ENCODE results near the gene PLXDC2. TPM values are rescaled to one million over a fixed set of nuclear protein-coding genes. Genes with fewer than 3 reads are reported as not detected.
"Not testable (repeated sequence)": the region's sequence is repeated elsewhere in the genome, so short reads cannot be mapped to it uniquely, and the experiment has no call there.

PLXDC2 gene
- polyA plus RNA-seq, 1 donor from 2014 or later = 0.18 TPM

GRCh38 chr10:20005638-20006037 is 189.4 kb downstream of the PLXDC2 start:
- Mint-ChIP-seq H3K27me3 (no peaks in the 10 kb centered on the region), H3K4me3 (no peak overlapping the region), H3K27ac (no peak overlapping the region), H3K4me1 (peaks cover 0 to 11% (median 4%) of the 10 kb centered on the region in 3 donors), H3K9me3 (peaks cover 2 to 3% (median 3%) of the 10 kb centered on the region in 3 donors), H3K36me3 (no peaks in the 10 kb centered on the region)

- H3K4me1 Mint-ChIP-seq = peaks cover 0 to 11% (median 4%) of the 10 kb centered on the region in 3 donors
- H3K9me3 Mint-ChIP-seq = peaks cover 2 to 3% (median 3%) of the 10 kb centered on the region in 3 donors
- H3K4me3 Mint-ChIP-seq = no peak overlapping the region
- H3K36me3 Mint-ChIP-seq = no peaks in the 10 kb centered on the region
- H3K27me3 Mint-ChIP-seq = no peaks in the 10 kb centered on the region
- no peak overlapping the region for H3K27ac Mint-ChIP-seq
Measured at GRCh38 chr10:20006169-20006870, 190.1 kb downstream of the PLXDC2 start.

- peaks cover 0 to 3% (median 2%) of the 10 kb centered on the region in 3 donors for H3K9me3 Mint-ChIP-seq
- peaks cover 0 to 11% (median 4%) of the 10 kb centered on the region in 3 donors for H3K4me1 Mint-ChIP-seq
- H3K36me3 Mint-ChIP-seq = no peaks in the 10 kb centered on the region
- H3K4me3 Mint-ChIP-seq = no peak overlapping the region
- no peaks in the 10 kb centered on the region for H3K27me3 Mint-ChIP-seq
- H3K27ac Mint-ChIP-seq = peak overlapping the region in 1 of 3 donors; percentile 74
Measured at GRCh38 chr10:20007426-20007825, 191.2 kb downstream of the PLXDC2 start.

- H3K27me3 Mint-ChIP-seq = no peaks in the 10 kb centered on the region
- peaks cover 0 to 9% (median 0%) of the 10 kb centered on the region in 3 donors for H3K9me3 Mint-ChIP-seq
- no peaks in the 10 kb centered on the region for H3K4me1 Mint-ChIP-seq
- H3K27ac Mint-ChIP-seq = no peak overlapping the region
- no peaks in the 10 kb centered on the region for H3K36me3 Mint-ChIP-seq
- H3K4me3 Mint-ChIP-seq = no peak overlapping the region
Measured at GRCh38 chr10:20013991-20014750, 197.9 kb downstream of the PLXDC2 start.

- H3K9me3 Mint-ChIP-seq = peaks cover 0 to 9% (median 2%) of the 10 kb centered on the region in 3 donors
- no peaks in the 10 kb centered on the region for H3K36me3 Mint-ChIP-seq
- no peaks in the 10 kb centered on the region for H3K4me1 Mint-ChIP-seq
- no peaks in the 10 kb centered on the region for H3K27me3 Mint-ChIP-seq
- H3K4me3 Mint-ChIP-seq = no peak overlapping the region
- H3K27ac Mint-ChIP-seq = no peak overlapping the region
Measured at GRCh38 chr10:20017961-20018360, 201.7 kb downstream of the PLXDC2 start.

GRCh38 chr10:20020677-20021076 is 204.4 kb downstream of the PLXDC2 start:
- no peaks in the 10 kb centered on the region for H3K4me1 Mint-ChIP-seq
- H3K36me3 Mint-ChIP-seq = no peaks in the 10 kb centered on the region
- H3K27ac Mint-ChIP-seq = no peak overlapping the region
- peaks cover 3 to 4% (median 4%) of the 10 kb centered on the region in 3 donors for H3K9me3 Mint-ChIP-seq
- H3K4me3 Mint-ChIP-seq = no peak overlapping the region
- no peaks in the 10 kb centered on the region for H3K27me3 Mint-ChIP-seq

- no peaks in the 10 kb centered on the region for H3K36me3 Mint-ChIP-seq
- H3K4me1 Mint-ChIP-seq = peaks cover 0 to 1% (median 0%) of the 10 kb centered on the region in 3 donors
- H3K27ac Mint-ChIP-seq = no peak overlapping the region
- H3K4me3 Mint-ChIP-seq = no peak overlapping the region
- H3K9me3 Mint-ChIP-seq = no peaks in the 10 kb centered on the region
- no peaks in the 10 kb centered on the region for H3K27me3 Mint-ChIP-seq
Measured at GRCh38 chr10:20029523-20029922, 213.3 kb downstream of the PLXDC2 start.

- Mint-ChIP-seq H3K9me3 (peaks cover 0 to 3% (median 3%) of the 10 kb centered on the region in 3 donors), H3K27me3 (no peaks in the 10 kb centered on the region), H3K4me3 (no peak overlapping the region), H3K36me3 (no peaks in the 10 kb centered on the region), H3K4me1 (peaks cover 0 to 1% (median 0%) of the 10 kb centered on the region in 3 donors), H3K27ac (no peak overlapping the region)
Measured at GRCh38 chr10:20033476-20033875, 217.2 kb downstream of the PLXDC2 start.

- H3K4me3 Mint-ChIP-seq = no peak overlapping the region
- H3K27me3 Mint-ChIP-seq = no peaks in the 10 kb centered on the region
- H3K9me3 Mint-ChIP-seq = peaks cover 0 to 3% (median 3%) of the 10 kb centered on the region in 3 donors
- H3K36me3 Mint-ChIP-seq = no peaks in the 10 kb centered on the region
- peaks cover 0 to 1% (median 0%) of the 10 kb centered on the region in 3 donors for H3K4me1 Mint-ChIP-seq
- H3K27ac Mint-ChIP-seq = no peak overlapping the region
Measured at GRCh38 chr10:20034732-20035131, 218.5 kb downstream of the PLXDC2 start.

GRCh38 chr10:20040012-20040411 is 223.8 kb downstream of the PLXDC2 start:
- Mint-ChIP-seq H3K4me1 (no peaks in the 10 kb centered on the region), H3K36me3 (no peaks in the 10 kb centered on the region), H3K9me3 (peaks cover 2 to 7% (median 3%) of the 10 kb centered on the region in 3 donors), H3K27ac (no peak overlapping the region), H3K4me3 (no peak overlapping the region), H3K27me3 (no peaks in the 10 kb centered on the region)

GRCh38 chr10:20041931-20042330 is 225.7 kb downstream of the PLXDC2 start:
- Mint-ChIP-seq H3K9me3 (peaks cover 2 to 7% (median 3%) of the 10 kb centered on the region in 3 donors), H3K27me3 (no peaks in the 10 kb centered on the region), H3K4me1 (no peaks in the 10 kb centered on the region), H3K36me3 (no peaks in the 10 kb centered on the region), H3K4me3 (no peak overlapping the region), H3K27ac (no peak overlapping the region)

GRCh38 chr10:20045100-20045499 is 228.9 kb downstream of the PLXDC2 start:
- not testable (repeated sequence) for H3K27me3 Mint-ChIP-seq, H3K27ac Mint-ChIP-seq, H3K9me3 Mint-ChIP-seq, H3K4me3 Mint-ChIP-seq, H3K36me3 Mint-ChIP-seq, H3K4me1 Mint-ChIP-seq

- H3K27ac Mint-ChIP-seq = no peak overlapping the region
- H3K27me3 Mint-ChIP-seq = no peaks in the 10 kb centered on the region
- no peak overlapping the region for H3K4me3 Mint-ChIP-seq
- no peaks in the 10 kb centered on the region for H3K36me3 Mint-ChIP-seq
- peaks cover 2 to 17% (median 13%) of the 10 kb centered on the region in 3 donors for H3K9me3 Mint-ChIP-seq
- no peaks in the 10 kb centered on the region for H3K4me1 Mint-ChIP-seq
Measured at GRCh38 chr10:20048161-20048560, 231.9 kb downstream of the PLXDC2 start.

GRCh38 chr10:20058135-20058534 is 241.9 kb downstream of the PLXDC2 start:
- Mint-ChIP-seq H3K27me3 (no peaks in the 10 kb centered on the region), H3K4me1 (no peaks in the 10 kb centered on the region), H3K9me3 (peaks cover 3 to 13% (median 6%) of the 10 kb centered on the region in 3 donors), H3K27ac (no peak overlapping the region), H3K36me3 (no peaks in the 10 kb centered on the region), H3K4me3 (no peak overlapping the region)

- Mint-ChIP-seq H3K27me3 (no peaks in the 10 kb centered on the region), H3K4me3 (no peak overlapping the region), H3K4me1 (no peaks in the 10 kb centered on the region), H3K9me3 (peaks cover 1 to 9% (median 2%) of the 10 kb centered on the region in 3 donors), H3K36me3 (no peaks in the 10 kb centered on the region), H3K27ac (no peak overlapping the region)
Measured at GRCh38 chr10:20059084-20059835, 243.0 kb downstream of the PLXDC2 start.

Data from IgD-negative memory B cell (primary cell).